ENCODE measurements around the gene SOX1. TPM values are rescaled to one million over a fixed set of nuclear protein-coding genes. Genes with fewer than 3 reads are reported as not detected.

Gene SOX1
- total and polyA plus RNA-seq, 2 donors (not counting 1 experiment from before 2014, with no cell fraction given): not detected

GRCh38 chr13:112071102-112071722 is 4.3 kb downstream of the SOX1 start:
- no peak overlapping the region for H3K9ac ChIP-seq (ENCODE audit: low read length)
- no peak overlapping the region for H3K4me3 ChIP-seq (ENCODE audit: control extremely low read depth in 1 of 5, extremely low read depth in 1 of 5, insufficient read depth in 1 of 5, low read depth in 2 of 5, low read length in 4 of 5)
- H3K27ac Mint-ChIP-seq: no peak overlapping the region
- POLR2A ChIA-PET: no interaction called here
- peaks cover 5% of the 10 kb centered on the region for H3K4me1 Mint-ChIP-seq
- no peak for DNase-seq
- peaks cover 0 to 65% (median 40%) of the 10 kb centered on the region in 4 experiments for H3K27me3 ChIP-seq (replicated peaks in 1 of 4; ENCODE audit: control extremely low read depth in 1 of 4, control insufficient read depth in 3 of 4, insufficient read depth in 4 of 4, low read length in 3 of 4)
- TF ChIP-seq, protein P1, sequence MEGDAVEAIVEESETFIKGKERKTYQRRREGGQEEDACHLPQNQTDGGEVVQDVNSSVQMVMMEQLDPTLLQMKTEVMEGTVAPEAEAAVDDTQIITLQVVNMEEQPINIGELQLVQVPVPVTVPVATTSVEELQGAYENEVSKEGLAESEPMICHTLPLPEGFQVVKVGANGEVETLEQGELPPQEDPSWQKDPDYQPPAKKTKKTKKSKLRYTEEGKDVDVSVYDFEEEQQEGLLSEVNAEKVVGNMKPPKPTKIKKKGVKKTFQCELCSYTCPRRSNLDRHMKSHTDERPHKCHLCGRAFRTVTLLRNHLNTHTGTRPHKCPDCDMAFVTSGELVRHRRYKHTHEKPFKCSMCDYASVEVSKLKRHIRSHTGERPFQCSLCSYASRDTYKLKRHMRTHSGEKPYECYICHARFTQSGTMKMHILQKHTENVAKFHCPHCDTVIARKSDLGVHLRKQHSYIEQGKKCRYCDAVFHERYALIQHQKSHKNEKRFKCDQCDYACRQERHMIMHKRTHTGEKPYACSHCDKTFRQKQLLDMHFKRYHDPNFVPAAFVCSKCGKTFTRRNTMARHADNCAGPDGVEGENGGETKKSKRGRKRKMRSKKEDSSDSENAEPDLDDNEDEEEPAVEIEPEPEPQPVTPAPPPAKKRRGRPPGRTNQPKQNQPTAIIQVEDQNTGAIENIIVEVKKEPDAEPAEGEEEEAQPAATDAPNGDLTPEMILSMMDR (IDR thresholded peaks at IDR 0.05): no peak
- TF ChIP-seq EZH2 (IDR thresholded peaks at IDR 0.05; ENCODE audit: borderline replicate concordance, insufficient read depth, low read depth, low read length, poor library complexity, severe bottlenecking): no peak
- no peak overlapping the region for H3K4me2 ChIP-seq (replicated peaks; ENCODE audit: low read depth, low read length, poor library complexity, severe bottlenecking)
- H3K79me2 ChIP-seq (ENCODE audit: control insufficient read depth, insufficient read depth, low read length): no peaks in the 10 kb centered on the region
- ATAC-seq (ENCODE audit: low read depth): no peak
- intact Hi-C loops (cut with micrococcal nuclease): no loop called here
- peaks cover 57% of the 10 kb centered on the region for H3K27me3 Mint-ChIP-seq
- no peaks in the 10 kb centered on the region for H3K9me3 Mint-ChIP-seq (ENCODE audit: insufficient read depth)
- H2AFZ ChIP-seq (ENCODE audit: insufficient read depth, low read depth, low read length, poor library complexity, severe bottlenecking): no peak overlapping the region
- CTCF ChIA-PET: no interaction called here
- no peak overlapping the region for H3K4me3 Mint-ChIP-seq
- no peaks in the 10 kb centered on the region for H3K36me3 ChIP-seq (replicated peaks in 1 of 2; ENCODE audit: control extremely low read depth in 1 of 2, control insufficient read depth in 1 of 2, extremely low read depth in 1 of 2, insufficient read depth in 2 of 2, low read length in 1 of 2)
- no peak overlapping the region for H3K27ac ChIP-seq (ENCODE audit: low read length in 2 of 2)
- H3K9me3 ChIP-seq (ENCODE audit: control extremely low read depth in 1 of 3, control insufficient read depth in 2 of 3, insufficient read depth in 1 of 3, low read length in 2 of 3): peaks cover 0 to 44% (median 4%) of the 10 kb centered on the region in 3 donors
- no peaks in the 10 kb centered on the region for H4K20me1 ChIP-seq (ENCODE audit: control insufficient read depth, insufficient read depth, low read length, poor library complexity, severe bottlenecking)
- 4% methylated on average over 5 of the region's 13 CpGs for WGBS (ENCODE audit: insufficient coverage)
- H3K4me1 ChIP-seq (ENCODE audit: control insufficient read depth in 2 of 2, insufficient read depth in 2 of 2, low read length in 2 of 2): peaks cover 1 to 2% of the 10 kb centered on the region in 2 donors

DNA sequence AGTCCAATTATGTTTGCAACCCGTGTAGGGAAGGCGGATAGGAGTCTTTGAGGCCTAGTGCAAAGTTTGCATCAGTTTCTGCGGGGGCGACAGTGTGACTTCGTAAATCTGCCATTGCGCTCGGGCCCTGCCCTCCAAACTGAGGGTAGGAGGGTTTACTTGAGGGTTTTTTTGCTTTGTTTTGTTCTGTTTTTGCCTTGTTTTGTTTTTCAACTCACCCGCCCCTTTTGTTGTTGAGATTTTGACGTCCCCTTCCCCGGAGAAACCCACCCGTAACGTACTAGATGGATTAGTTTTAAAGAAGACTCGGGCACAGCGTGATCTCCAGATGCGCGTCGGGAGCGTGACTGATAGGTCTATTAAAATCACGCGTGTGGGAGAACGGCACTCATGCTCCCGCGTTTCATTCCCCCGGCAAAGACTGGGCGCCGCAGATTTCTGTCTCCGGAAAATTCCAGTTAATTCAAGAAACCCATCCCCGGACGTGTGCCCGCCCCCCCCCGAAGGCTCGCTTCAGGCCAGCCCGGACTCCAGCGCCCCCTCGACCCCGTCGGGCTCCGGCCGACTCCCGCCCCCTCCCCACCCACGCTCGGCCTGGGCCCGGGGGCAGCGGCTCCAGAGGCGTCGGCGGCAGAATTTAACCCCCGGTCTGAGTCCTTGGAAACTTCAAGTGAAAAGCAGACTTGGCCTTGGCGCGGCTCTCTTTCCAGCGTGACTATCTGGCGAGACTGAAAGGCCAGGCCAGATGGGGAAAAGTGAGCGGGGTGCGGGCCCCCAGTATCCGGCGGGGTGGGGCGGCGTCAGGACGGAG is 5.0 kb downstream of the SOX1 start:
- TF ChIP-seq, protein P1 (IDR thresholded peaks at IDR 0.05): no peak
- TF ChIP-seq EZH2 (IDR thresholded peaks at IDR 0.05; ENCODE audit: borderline replicate concordance, insufficient read depth, low read depth, low read length, poor library complexity, severe bottlenecking): no peak
- Histone ChIP-seq H3K4me1 (ENCODE audit: control insufficient read depth in 2 of 2, insufficient read depth in 2 of 2, low read length in 2 of 2) (no peaks in the 10 kb centered on the region), H3K27ac (ENCODE audit: low read length in 2 of 2) (no peak overlapping the region), H3K36me3 (replicated peaks in 1 of 2; ENCODE audit: control extremely low read depth in 1 of 2, control insufficient read depth in 1 of 2, extremely low read depth in 1 of 2, insufficient read depth in 2 of 2, low read length in 1 of 2) (no peaks in the 10 kb centered on the region), H4K20me1 (ENCODE audit: control insufficient read depth, insufficient read depth, low read length, poor library complexity, severe bottlenecking) (no peaks in the 10 kb centered on the region), H3K27me3 (replicated peaks in 1 of 4; ENCODE audit: control extremely low read depth in 1 of 4, control insufficient read depth in 3 of 4, insufficient read depth in 4 of 4, low read length in 3 of 4) (peaks cover 0 to 64% (median 40%) of the 10 kb centered on the region in 4 experiments), H3K4me3 (ENCODE audit: control extremely low read depth in 1 of 5, extremely low read depth in 1 of 5, insufficient read depth in 1 of 5, low read depth in 2 of 5, low read length in 4 of 5) (no peak overlapping the region), H3K4me2 (replicated peaks; ENCODE audit: low read depth, low read length, poor library complexity, severe bottlenecking) (no peak overlapping the region), H2AFZ (ENCODE audit: insufficient read depth, low read depth, low read length, poor library complexity, severe bottlenecking) (no peak overlapping the region), H3K79me2 (ENCODE audit: control insufficient read depth, insufficient read depth, low read length) (no peaks in the 10 kb centered on the region), H3K9ac (ENCODE audit: low read length) (no peak overlapping the region), H3K9me3 (ENCODE audit: control extremely low read depth in 1 of 3, control insufficient read depth in 2 of 3, insufficient read depth in 1 of 3, low read length in 2 of 3) (peaks cover 0 to 42% (median 4%) of the 10 kb centered on the region in 3 donors)
- ATAC-seq (ENCODE audit: low read depth): no peak
- no peak for DNase-seq
- intact Hi-C loops (cut with micrococcal nuclease): no loop called here
- H3K27ac Mint-ChIP-seq: no peak overlapping the region
- ChIA-PET CTCF (no interaction called here), POLR2A (no interaction called here)
- H3K9me3 Mint-ChIP-seq (ENCODE audit: insufficient read depth): no peaks in the 10 kb centered on the region
- no peak overlapping the region for H3K4me3 Mint-ChIP-seq
- WGBS (ENCODE audit: insufficient coverage): 13% methylated on average over 58 of the region's 59 CpGs
- peaks cover 63% of the 10 kb centered on the region for H3K27me3 Mint-ChIP-seq
- H3K4me1 Mint-ChIP-seq: peaks cover 5% of the 10 kb centered on the region

Measured in B cell (primary cell).